CD4-positive, alpha-beta T cell treated with Interleukin-6 for 4 hours (primary cell): ENCODE results near the gene VASN.
"Not testable (repeated sequence)": the region's sequence is repeated elsewhere in the genome, so short reads cannot be mapped to it uniquely, and the experiment has no call there.

ENCODE experiments used
- DNase-seq: peaks from one replicate; pipeline ENCODE4 v3.0.0-alpha.2; 2020; ENCODE audit warnings: mixed read lengths

Gene VASN

GRCh38 chr16:4337540-4338088 is 34.0 kb upstream of the VASN start:
- DNase-seq = no peak

DNA sequence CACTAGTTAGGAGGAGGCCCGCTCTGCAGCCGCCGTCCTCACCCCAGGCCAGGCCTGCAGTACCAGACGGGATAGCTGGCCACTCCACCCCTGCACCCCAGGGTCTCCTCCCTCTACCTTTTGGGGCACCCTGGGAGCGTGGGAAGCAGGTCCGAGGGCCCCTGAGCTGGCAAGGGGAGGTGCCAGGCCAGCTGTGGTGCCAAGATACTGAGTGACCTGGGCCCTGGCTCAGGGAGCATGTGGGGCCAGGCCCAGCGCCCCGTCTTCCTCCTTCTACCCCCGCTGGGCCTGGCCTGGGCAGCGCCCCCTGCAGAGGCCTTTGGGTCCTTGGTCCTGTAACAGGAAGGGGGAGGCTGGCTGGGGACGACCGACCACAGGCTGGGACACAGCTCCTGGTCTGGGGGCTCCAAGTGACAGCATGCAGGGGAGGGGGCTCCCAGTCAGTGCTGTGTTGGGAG is 33.5 kb upstream of the VASN start:
- no peak for DNase-seq

- no peak for DNase-seq
Observed at GRCh38 chr16:4338712-4339299, 32.8 kb upstream of the VASN start.

DNA sequence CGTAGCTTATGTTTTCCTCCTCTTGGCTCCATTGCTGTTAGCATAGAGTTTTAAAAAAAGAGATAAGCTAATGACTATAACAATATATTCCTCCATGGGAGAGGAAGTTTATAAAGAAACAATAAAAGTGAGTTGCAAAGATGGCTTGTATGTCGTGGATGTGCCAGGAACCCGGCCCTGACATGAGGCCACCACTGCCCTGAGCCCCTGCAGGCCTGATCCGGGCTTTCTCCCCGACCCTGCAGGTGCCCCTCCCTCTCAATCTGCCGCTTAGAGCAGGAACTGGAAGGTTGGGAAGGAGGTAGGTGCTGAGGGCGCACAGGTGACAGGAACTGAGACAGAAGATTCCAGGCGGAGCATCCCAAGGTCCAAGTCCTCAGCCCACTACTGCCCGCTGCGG is 32.2 kb upstream of the VASN start:
- no peak for DNase-seq

DNA sequence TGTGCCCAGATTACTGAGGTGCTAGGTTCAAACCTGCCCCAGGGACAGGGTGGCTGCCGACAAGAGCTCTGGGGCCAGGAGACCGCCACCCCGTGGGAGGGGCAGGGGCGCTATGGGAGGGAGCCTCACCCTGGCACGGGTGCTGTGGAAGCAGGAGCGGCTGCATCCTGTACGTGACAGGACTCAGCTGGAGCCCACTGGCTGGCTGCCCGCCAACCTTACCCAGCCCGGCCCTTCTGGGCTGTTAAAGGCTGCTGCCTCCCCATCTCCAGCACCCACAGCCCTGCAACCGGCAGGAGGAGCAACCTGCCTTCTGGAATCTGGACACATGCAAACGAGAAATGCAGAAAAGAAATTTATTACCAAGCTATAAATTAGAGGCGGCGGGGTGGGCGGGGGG is 31.7 kb upstream of the VASN start:
- no peak for DNase-seq

GRCh38 chr16:4340443-4340842 is 31.2 kb upstream of the VASN start:
- no peak for DNase-seq

GRCh38 chr16:4341250-4341649 is 30.4 kb upstream of the VASN start:
- DNase-seq = no peak

DNA sequence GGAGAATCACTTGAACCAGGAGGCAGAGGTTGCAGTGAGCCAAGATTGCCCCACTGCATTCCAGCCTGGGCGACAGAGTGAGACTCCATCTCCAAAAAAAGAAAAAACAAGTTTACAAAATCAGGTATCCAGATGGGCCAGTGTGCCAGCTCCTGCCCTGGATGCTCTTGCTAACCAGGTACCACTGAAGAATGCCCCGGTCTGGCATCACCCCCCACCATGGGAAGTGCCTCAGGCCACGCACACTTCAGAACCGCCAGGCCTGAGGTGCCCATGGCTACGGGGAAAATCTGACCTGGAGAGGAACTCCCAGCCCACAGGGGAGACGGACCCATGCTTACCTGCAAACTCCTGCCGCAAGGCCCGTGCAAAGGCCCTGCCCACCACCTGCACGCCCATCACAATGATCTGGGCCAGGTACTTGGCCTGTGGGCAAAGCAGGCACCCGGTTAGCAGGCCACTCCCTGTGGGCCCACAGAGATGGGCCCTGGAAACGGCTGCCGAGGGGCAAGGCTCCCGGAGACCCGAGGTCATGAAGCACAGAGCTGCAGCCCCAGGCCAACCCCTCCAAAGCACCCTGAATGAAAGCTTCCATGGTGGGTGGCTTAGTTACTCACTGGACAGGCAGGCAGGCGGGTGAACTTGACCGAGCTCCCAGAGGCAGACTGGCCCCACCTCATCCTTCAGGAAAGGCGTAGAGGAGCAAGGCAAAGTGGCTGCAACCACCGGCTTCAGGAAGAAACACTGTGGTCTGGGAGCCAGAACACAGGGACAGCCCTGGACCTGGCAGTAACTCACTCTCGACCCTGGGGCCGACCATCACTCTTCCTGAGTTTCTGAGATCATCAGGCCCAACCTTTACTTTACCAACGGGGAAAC is 28.5 kb upstream of the VASN start:
- no peak for DNase-seq

GRCh38 chr16:4344300-4344982 is 27.2 kb upstream of the VASN start:
- not testable (repeated sequence) for DNase-seq

- no peak for DNase-seq
Observed at GRCh38 chr16:4344983-4345835, 26.4 kb upstream of the VASN start.

GRCh38 chr16:4345836-4346781 is 25.5 kb upstream of the VASN start:
- DNase-seq = no peak

DNA sequence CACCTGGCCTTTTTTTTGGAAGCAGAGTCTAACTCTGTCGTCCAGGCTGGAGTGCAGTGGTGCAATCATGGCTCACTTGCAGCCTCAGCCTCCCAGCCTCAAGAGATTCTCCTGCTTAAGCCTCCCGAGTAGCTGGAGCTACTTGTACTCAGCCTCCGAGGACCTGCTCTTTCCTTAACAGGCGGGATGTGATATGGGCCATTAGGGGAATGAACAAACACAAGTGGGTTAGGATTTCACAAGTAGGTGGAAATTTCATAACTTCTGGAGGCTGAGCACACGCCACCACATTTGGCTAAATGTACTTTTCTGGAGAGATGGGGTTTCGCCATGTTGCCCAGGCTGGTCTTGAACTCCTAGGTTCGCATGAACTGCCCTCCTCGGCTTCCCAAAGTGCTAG is 24.6 kb upstream of the VASN start:
- DNase-seq = no peak

DNA sequence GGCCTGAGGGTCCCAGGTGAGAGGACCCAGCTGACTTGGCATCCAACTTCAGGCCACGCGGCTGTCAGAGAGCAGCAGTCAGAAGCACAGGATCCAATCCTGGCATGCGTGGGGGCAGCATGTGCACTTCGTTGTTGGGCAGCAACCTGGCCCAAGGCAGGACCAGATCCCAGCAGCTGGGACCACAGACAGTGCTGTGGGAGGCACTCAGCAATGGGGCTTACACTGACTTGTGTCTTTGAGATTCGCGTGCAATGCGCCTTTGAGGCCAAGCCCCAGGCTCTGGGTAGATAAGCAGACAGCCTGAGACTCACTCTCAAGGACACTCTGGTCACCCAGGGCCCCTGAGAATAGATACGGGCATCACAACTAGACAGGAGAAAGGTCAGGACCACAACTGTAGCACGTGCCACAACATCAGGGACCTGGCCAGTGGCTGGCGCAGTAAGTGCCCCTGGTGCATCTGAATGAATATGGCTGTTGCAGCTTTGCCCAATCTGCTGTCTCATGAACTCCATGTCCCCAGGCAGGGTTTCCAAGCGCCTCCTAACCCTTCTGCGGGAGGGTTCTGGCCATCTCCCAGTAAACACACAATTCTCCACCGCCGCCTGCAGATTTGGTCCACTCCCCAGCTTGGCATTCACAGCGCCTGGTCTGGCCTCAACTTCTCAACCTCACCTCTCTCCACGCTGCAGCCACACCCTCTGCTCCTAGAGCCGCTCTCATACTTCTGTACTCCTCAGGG is 23.7 kb upstream of the VASN start:
- no peak for DNase-seq

GRCh38 chr16:4349332-4349731 is 22.3 kb upstream of the VASN start:
- no peak for DNase-seq

- no peak for DNase-seq
Observed at GRCh38 chr16:4350365-4350786, 21.3 kb upstream of the VASN start.

GRCh38 chr16:4350787-4351659 is 20.6 kb upstream of the VASN start, which contains the start of gene PAM16:
PAM16 (minus strand) TSS chr16:4351321; CDS start chr16:4351234, 87 bp downstream.
- peak; percentile 100 for DNase-seq

GRCh38 chr16:4351880-4352279 is 19.8 kb upstream of the VASN start:
- no peak for DNase-seq

GRCh38 chr16:4352843-4353242 is 18.8 kb upstream of the VASN start:
- no peak for DNase-seq

GRCh38 chr16:4353675-4354074 is 18.0 kb upstream of the VASN start:
- DNase-seq = no peak
